Panc1 (cell line): ENCODE results near the gene GABRR1. TPM values are rescaled to one million over a fixed set of nuclear protein-coding genes. Genes with fewer than 3 reads are reported as not detected.

ENCODE experiments used
- ATAC-seq: fragments of 200-7000 bp; cut with Tn5 transposase; 2 replicates; pipeline ENCODE4 v1.9.1; 2020; ENCODE audit warnings: mild to moderate bottlenecking, moderate library complexity
- BruUV-seq: library from RNA; stranded (reverse); fragments of 400-500 nt; replicated peaks from 2 replicates; lab custom pipeline; 2021; lab: Mats Ljungman, UMichigan
- CTCF ChIA-PET: fragments of 300-600 bp; sonication (Branson Sonifier 250); formaldehyde crosslinking; loops from one replicate; lab custom pipeline; 2022; ENCODE audit warnings: antibody characterized with exemption; lab: Charles Lee
- POLR2A ChIA-PET: fragments of 300-600 bp; sonication (Branson Sonifier 250); formaldehyde crosslinking; loops from one replicate; lab custom pipeline; 2022; ENCODE audit warnings: antibody characterized with exemption; lab: Charles Lee
- DNase-seq: peaks from one replicate; pipeline ENCODE4 v3.0.0-alpha.2; 2010; ENCODE audit warnings: low read depth, low spot score
- H3K27ac ChIP-seq: 2 replicates; pipeline ENCODE4 v1.5.1; 2011; ENCODE audit warnings: mild to moderate bottlenecking, low read length, inconsistent platforms
- H3K27me3 ChIP-seq: fragments of 200-500 bp; sonication (Bioruptor generic); 2 replicates; pipeline ENCODE4 v1.6.0; 2014; ENCODE audit warnings: low read length, inconsistent platforms; ENCODE audit not compliant: control insufficient read depth, insufficient read depth
- H3K36me3 ChIP-seq: fragments of 200-500 bp; sonication (Bioruptor generic); 2 replicates; pipeline ENCODE4 v1.5.1; 2014; ENCODE audit warnings: inconsistent platforms, mild to moderate bottlenecking, low read length, moderate library complexity; ENCODE audit not compliant: control insufficient read depth, insufficient read depth
- H3K4me1 ChIP-seq: 2 replicates; pipeline ENCODE4 v1.5.1; 2011; ENCODE audit warnings: inconsistent platforms, mild to moderate bottlenecking, low read length, moderate library complexity; ENCODE audit not compliant: control insufficient read depth, insufficient read depth
- H3K4me3 ChIP-seq, 2 experiments: 2 replicates each; pipeline ENCODE4 v1.5.1; 2011 to 2012; ENCODE audit warnings: low read depth in 2 of 2, low read length in 2 of 2, mild to moderate bottlenecking in 2 of 2, inconsistent platforms in 1 of 2, moderate library complexity in 1 of 2
- H3K9me3 ChIP-seq: fragments of 200-500 bp; sonication (Bioruptor generic); 2 replicates; pipeline ENCODE4 v1.5.1; 2014; ENCODE audit warnings: low read depth, mild to moderate bottlenecking, inconsistent platforms, low read length, moderate library complexity; ENCODE audit not compliant: control insufficient read depth, insufficient read depth
- CTCF ChIP-seq: fragments of 450-650 bp; IDR thresholded peaks from 2 replicates; pipeline ENCODE4 v1.5.1; 2017; ENCODE audit warnings: mild to moderate bottlenecking
- POLR2AphosphoS5 ChIP-seq: IDR thresholded peaks from 2 replicates; pipeline ENCODE4 v1.6.1; 2012; ENCODE audit warnings: mild to moderate bottlenecking, low read depth, low read length, moderate library complexity
- REST ChIP-seq, 2 experiments: IDR thresholded peaks; 2 replicates each; pipeline ENCODE4 v1.6.1; 2011 to 2012; ENCODE audit warnings: low read depth in 2 of 2, control low read depth in 1 of 2, low read length in 1 of 2, mild to moderate bottlenecking in 1 of 2, moderate library complexity in 1 of 2; ENCODE audit not compliant: insufficient read depth in 1 of 2
- SIN3A ChIP-seq: IDR thresholded peaks from 2 replicates; pipeline ENCODE4 v1.6.1; 2012; ENCODE audit warnings: low read depth, mild to moderate bottlenecking, low read length, moderate library complexity, borderline replicate concordance; ENCODE audit not compliant: insufficient read depth
- TCF7L2 ChIP-seq: IDR thresholded peaks from 2 replicates; pipeline ENCODE4 v1.6.1; 2011; ENCODE audit warnings: mild to moderate bottlenecking, low read depth, low read length, inconsistent platforms
- in situ Hi-C: cut with HindIII; loops from 2 replicates; pipeline ENCODE4 v1.10.0; 2016; ENCODE audit warnings: low sequenced_read_pairs, low pct_unique_long_range_greater_than_20kb
- intact Hi-C: fragments of 100-400 bp; cut with micrococcal nuclease; formaldehyde crosslinking; loops from one replicate; pipeline ENCODE4 v1.10.0; 2022; ENCODE audit not compliant: unreplicated experiment
- total RNA-seq: library from RNA; stranded (reverse); gene quantifications from one replicate; pipeline ENCODE4 v1.2.1, GENCODE V29; 2021; ENCODE audit not compliant: unreplicated experiment

GABRR1 gene
- total RNA-seq, 1 experiment from 2014 or later: not detected

- ATAC-seq (no peak), DNase-seq (no peak)
- no peak for TF ChIP-seq TCF7L2
- TF ChIP-seq CTCF: no peak
- TF ChIP-seq SIN3A: no peak
- TF ChIP-seq POLR2AphosphoS5: no peak
- no peak for TF ChIP-seq REST (IDR thresholded peaks at IDR 0.05; ENCODE audit: insufficient read depth in 1 of 2, low read depth in 2 of 2, low read length in 1 of 2)
- in situ Hi-C loops (no loop called here), intact Hi-C loops (no loop called here)
- Histone ChIP-seq H3K4me1 (no peaks in the 10 kb centered on the region), H3K27me3 (peaks cover 21% of the 10 kb centered on the region), H3K9me3 (no peaks in the 10 kb centered on the region), H3K36me3 (no peaks in the 10 kb centered on the region), H3K27ac (no peak overlapping the region), H3K4me3 (no peak overlapping the region)
- BruUV-seq: no TSS peak
- POLR2A ChIA-PET: no interaction called here
- CTCF ChIA-PET: no interaction called here
Measured at GRCh38 chr6:89216411-89216810, 747 bp downstream of the GABRR1 start.

GRCh38 chr6:89215391-89215790 lies 1.8 kb downstream of the GABRR1 start:
- no peaks in the 10 kb centered on the region for H3K36me3 ChIP-seq
- no peaks in the 10 kb centered on the region for H3K4me1 ChIP-seq
- POLR2A ChIA-PET: no interaction called here
- H3K4me3 ChIP-seq: no peak overlapping the region
- in situ Hi-C loops: no loop called here
- no TSS peak for BruUV-seq
- H3K27ac ChIP-seq: no peak overlapping the region
- no peaks in the 10 kb centered on the region for H3K9me3 ChIP-seq
- intact Hi-C loops: no loop called here
- H3K27me3 ChIP-seq: peaks cover 21% of the 10 kb centered on the region
- DNase-seq (no peak), ATAC-seq (no peak)
- TF ChIP-seq TCF7L2: no peak
- TF ChIP-seq SIN3A: no peak
- TF ChIP-seq REST (IDR thresholded peaks at IDR 0.05; ENCODE audit: insufficient read depth in 1 of 2, low read depth in 2 of 2, low read length in 1 of 2): no peak
- no peak for TF ChIP-seq CTCF
- TF ChIP-seq POLR2AphosphoS5: no peak
- CTCF ChIA-PET: no interaction called here
